AG04450 (cell line): ENCODE data around the gene APOH. TPM values are rescaled to one million over a fixed set of nuclear protein-coding genes. Genes with fewer than 3 reads are reported as not detected.

Experiments
- CTCF ChIA-PET: fragments of 300-600, 350-600 bp; formaldehyde crosslinking; extraction: SDS; loops from one replicate; lab custom pipeline; 2022; ENCODE audit warnings: antibody characterized with exemption, inconsistent platforms; lab: Charles Lee
- POLR2A ChIA-PET: fragments of 350-600 bp; formaldehyde crosslinking; extraction: SDS; loops from one replicate; lab custom pipeline; 2021; ENCODE audit warnings: antibody characterized with exemption, inconsistent platforms; lab: Yijun Ruan, JAX
- DNase-seq: peaks from one replicate; pipeline ENCODE4 v3.0.0-alpha.2; 2011; ENCODE audit warnings: low read depth, low spot score
- H3K27ac ChIP-seq: one replicate; pipeline ENCODE4 v1.5.1; 2012; ENCODE audit warnings: low read depth, low read length, control low read depth
- H3K27me3 ChIP-seq: one replicate; pipeline ENCODE4 v1.6.0; 2012; ENCODE audit warnings: low read length; ENCODE audit not compliant: control insufficient read depth, insufficient read depth
- H3K4me3 ChIP-seq: 2 replicates; pipeline ENCODE4 v1.5.1; 2011; ENCODE audit warnings: mild to moderate bottlenecking, low read depth, low read length, control low read depth
- H3K9me3 ChIP-seq: 2 replicates; pipeline ENCODE4 v1.5.1; 2012; ENCODE audit warnings: low read length; ENCODE audit not compliant: control insufficient read depth, insufficient read depth
- polyA minus RNA-seq: library from RNA; depleted of rRNA, polyadenylated mRNA; stranded (reverse); fragments of >200 nt; gene quantifications from 2 replicates; pipeline ENCODE4 v1.2.3, GENCODE V29; 2011; rRNA and poly(A)+ RNA removed
- polyA plus RNA-seq: library from polyadenylated mRNA; depleted of rRNA; stranded (reverse); fragments of >200 nt; gene quantifications from 2 replicates; pipeline ENCODE4 v1.2.3, GENCODE V29; 2011; rRNA removed
- TF ChIP-seq, protein P1 (sequence below): IDR thresholded peaks from 2 replicates; pipeline ENCODE4 v1.5.1; 2011; ENCODE audit warnings: low read depth, low read length, control low read depth, inconsistent platforms

The APOH gene, protein sequence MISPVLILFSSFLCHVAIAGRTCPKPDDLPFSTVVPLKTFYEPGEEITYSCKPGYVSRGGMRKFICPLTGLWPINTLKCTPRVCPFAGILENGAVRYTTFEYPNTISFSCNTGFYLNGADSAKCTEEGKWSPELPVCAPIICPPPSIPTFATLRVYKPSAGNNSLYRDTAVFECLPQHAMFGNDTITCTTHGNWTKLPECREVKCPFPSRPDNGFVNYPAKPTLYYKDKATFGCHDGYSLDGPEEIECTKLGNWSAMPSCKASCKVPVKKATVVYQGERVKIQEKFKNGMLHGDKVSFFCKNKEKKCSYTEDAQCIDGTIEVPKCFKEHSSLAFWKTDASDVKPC
- not detected in 2 replicates for polyA plus RNA-seq
- polyA minus RNA-seq, result not detected in 2 replicates

DNA sequence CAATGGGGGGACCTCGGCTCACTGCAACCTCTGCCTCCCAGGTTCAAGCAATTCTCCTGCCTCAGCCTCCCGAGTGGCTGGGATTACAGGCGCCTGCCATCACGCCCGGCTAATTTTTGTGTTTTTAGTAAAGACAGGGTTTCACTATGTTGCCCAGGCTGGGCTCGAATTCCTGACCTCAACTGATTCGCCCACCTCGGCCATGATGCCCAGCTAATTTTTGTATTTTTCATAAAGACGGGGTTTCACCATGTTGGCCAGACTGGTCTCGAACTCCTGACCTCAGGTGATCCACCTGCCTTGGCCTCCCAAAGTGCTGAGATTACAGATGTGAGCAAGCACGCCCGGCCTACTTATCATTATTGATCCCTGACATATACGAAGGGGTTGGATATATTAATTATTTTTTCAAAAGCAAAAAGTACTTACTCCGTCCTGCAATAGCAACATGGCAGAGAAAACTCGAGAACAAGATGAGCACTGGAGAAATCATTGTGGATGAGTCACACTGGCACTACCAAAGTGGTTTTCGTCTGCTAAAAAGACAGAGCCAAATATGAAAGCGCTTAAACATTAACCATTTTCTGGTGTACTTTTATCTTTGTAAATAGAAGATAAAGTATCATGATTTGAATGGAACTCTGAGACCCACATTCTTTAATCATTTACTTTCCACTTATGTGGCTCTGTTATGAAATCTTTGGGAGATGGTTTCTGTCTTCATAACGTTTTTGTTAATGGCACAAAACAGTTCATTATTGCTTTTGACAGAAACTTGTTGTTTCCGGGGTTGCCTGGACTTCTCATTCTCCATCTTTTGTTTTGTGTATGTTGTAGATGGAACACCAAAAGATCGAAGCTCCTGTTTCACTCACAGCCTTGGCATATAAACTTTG lies at the start of gene APOH:
Gene APOH, minus strand, starts transcription at position 529 of the 896 bp plus-strand sequence. Its CDS starts 36 bp downstream, at position 493.
- H3K27me3 ChIP-seq, result no peaks in the 10 kb centered on the region
- ChIA-PET POLR2A (no interaction called here), CTCF (no interaction called here)
- no peaks in the 10 kb centered on the region for H3K9me3 ChIP-seq
- TF ChIP-seq, protein P1, sequence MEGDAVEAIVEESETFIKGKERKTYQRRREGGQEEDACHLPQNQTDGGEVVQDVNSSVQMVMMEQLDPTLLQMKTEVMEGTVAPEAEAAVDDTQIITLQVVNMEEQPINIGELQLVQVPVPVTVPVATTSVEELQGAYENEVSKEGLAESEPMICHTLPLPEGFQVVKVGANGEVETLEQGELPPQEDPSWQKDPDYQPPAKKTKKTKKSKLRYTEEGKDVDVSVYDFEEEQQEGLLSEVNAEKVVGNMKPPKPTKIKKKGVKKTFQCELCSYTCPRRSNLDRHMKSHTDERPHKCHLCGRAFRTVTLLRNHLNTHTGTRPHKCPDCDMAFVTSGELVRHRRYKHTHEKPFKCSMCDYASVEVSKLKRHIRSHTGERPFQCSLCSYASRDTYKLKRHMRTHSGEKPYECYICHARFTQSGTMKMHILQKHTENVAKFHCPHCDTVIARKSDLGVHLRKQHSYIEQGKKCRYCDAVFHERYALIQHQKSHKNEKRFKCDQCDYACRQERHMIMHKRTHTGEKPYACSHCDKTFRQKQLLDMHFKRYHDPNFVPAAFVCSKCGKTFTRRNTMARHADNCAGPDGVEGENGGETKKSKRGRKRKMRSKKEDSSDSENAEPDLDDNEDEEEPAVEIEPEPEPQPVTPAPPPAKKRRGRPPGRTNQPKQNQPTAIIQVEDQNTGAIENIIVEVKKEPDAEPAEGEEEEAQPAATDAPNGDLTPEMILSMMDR, result no peak
- H3K4me3 ChIP-seq, result no peak within 1 kb of the TSS
- no peak within 1 kb of the TSS for H3K27ac ChIP-seq
- no peak for DNase-seq

DNA sequence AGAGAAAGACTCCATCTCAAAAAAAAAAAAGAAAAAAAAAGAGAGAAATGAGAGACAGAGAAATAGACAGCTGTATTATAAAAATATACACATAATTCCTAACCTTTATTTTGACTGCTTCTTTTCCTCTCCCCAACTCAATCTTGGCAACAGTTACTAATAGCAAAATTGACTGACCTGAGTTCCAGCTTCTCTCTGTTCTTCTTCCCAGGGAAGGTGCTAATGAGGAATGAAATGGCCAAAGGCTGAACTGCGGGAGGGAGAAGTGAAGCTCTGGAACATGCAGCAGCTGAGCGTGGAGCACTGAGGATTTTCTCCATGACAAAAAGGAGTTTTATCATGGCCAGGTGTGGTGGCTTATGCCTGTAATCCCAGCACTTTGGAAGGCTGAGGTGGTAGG lies 48.0 kb upstream of the APOH start:
- Histone ChIP-seq H3K4me3 (no peak overlapping the region), H3K9me3 (no peaks in the 10 kb centered on the region), H3K27me3 (no peaks in the 10 kb centered on the region), H3K27ac (no peak overlapping the region)
- DNase-seq, result no peak
- TF ChIP-seq, protein P1, result no peak
- ChIA-PET POLR2A (no interaction called here), CTCF (no interaction called here)

DNA sequence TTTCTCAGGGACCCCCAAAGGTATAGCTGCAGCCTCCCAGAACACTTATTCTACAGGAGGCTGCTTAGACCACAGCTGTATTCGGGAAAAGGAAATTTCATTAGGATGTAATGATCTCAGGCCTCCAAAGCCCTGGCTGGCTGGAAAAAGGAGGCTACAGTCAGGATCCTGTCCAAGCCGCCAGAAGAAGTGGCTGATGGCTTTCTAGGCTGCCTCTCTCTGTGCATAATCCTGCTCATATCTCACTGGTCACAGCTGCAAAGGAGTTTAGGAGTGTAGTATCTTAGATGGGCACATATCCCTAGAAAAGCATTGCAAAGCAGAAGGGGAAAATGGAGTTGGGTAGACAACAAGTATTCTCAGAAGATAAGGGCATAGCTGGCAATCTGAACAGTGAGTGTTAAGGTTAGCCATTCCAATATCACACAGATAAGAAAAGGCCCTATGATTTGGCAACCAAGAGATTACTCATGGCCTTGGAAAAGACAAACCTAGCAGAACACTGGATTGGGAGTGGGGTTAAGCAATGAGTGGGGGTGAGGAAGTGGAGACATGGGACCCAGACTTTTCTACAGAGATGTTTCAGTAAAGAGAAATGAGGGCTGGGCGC lies 47.2 kb upstream of the APOH start:
- Histone ChIP-seq H3K4me3 (no peak overlapping the region), H3K27me3 (no peaks in the 10 kb centered on the region), H3K27ac (no peak overlapping the region), H3K9me3 (no peaks in the 10 kb centered on the region)
- TF ChIP-seq, protein P1, result no peak
- POLR2A ChIA-PET, result no interaction called here
- CTCF ChIA-PET, result no interaction called here
- DNase-seq, result no peak

DNA sequence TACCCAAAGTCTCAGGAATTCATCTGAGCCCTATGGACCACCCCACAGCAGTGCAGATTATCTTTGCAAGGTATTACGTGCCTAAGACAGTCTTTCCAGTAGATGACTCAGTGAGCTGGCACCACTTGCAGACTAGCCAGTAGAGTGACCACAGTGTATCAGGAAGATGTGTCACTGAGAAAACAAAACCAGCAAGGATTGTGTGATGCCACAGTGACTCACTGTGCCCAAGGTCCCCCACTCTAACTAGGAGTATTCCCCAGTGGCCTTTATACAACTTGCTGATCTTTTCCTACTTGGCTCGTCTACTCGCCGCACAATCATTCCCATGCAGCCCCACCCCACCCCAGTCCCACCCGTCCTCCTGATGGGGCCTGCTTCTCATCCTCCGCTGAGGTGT lies 46.4 kb upstream of the APOH start:
- H3K27ac ChIP-seq, result no peak overlapping the region
- TF ChIP-seq, protein P1, result no peak
- POLR2A ChIA-PET, result interaction anchor here (0.6 kb wide), 1 partner anchor 37 kb away, joined by 10 read pairs; no protein-coding TSS in a partner anchor

DNA sequence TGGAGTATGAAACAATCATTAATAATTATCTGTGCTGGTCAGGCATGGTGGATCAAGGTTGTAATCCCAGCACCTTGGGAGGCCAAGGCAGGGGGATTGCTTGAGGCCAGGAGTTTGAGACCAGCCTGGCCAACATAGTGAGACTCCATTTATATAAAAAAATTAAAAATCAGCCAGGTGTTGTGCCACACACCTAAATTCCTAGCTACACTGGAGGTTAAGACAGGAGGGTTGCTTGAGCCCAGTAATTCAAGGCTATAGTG lies 44.3 kb upstream of the APOH start:
- H3K27me3 ChIP-seq, result no peaks in the 10 kb centered on the region
- H3K9me3 ChIP-seq, result no peaks in the 10 kb centered on the region
- no peak for DNase-seq
- H3K27ac ChIP-seq, result no peak overlapping the region
- CTCF ChIA-PET, result no interaction called here
- POLR2A ChIA-PET, result no interaction called here
- TF ChIP-seq, protein P1, result no peak
- H3K4me3 ChIP-seq, result no peak overlapping the region

More for the DNA sequence above, 46.4 kb upstream of the APOH start:
- DNase-seq, result peak; percentile 56
- Histone ChIP-seq H3K27me3 (no peaks in the 10 kb centered on the region), H3K4me3 (no peak overlapping the region), H3K9me3 (no peaks in the 10 kb centered on the region)
- CTCF ChIA-PET, result no interaction called here
